ENCODE results near the gene ERICH6. TPM values are rescaled to one million over a fixed set of nuclear protein-coding genes. Genes with fewer than 3 reads are reported as not detected.
"Not testable (repeated sequence)": the region's sequence is repeated elsewhere in the genome, so short reads cannot be mapped to it uniquely, and the experiment has no call there.

Gene ERICH6
- total RNA-seq, 4 donors from 2014 or later, result 0.68 TPM; not detected in 3

GRCh38 chr3:150626148-150626930 lies 77.4 kb downstream of the ERICH6 start:
- H3K9me3 ChIP-seq, result no peaks in the 10 kb centered on the region
- peaks cover 51% of the 10 kb centered on the region for H3K36me3 ChIP-seq
- no peak for TF ChIP-seq CTCF (IDR thresholded peaks at IDR 0.05)
- no peaks in the 10 kb centered on the region for H3K4me1 ChIP-seq
- no peak for DNase-seq (ENCODE audit: low spot score in 2 of 2)
- H3K4me3 ChIP-seq, result no peak overlapping the region
- no peak overlapping the region for H3K27ac ChIP-seq
- WGBS, result 92% methylated on average over 2 of the region's 2 CpGs
- H3K27me3 ChIP-seq, result no peaks in the 10 kb centered on the region

GRCh38 chr3:150623945-150624344 lies 79.8 kb downstream of the ERICH6 start:
- Histone ChIP-seq H3K27ac (no peak overlapping the region), H3K4me3 (no peak overlapping the region), H3K9me3 (no peaks in the 10 kb centered on the region), H3K4me1 (no peaks in the 10 kb centered on the region), H3K27me3 (no peaks in the 10 kb centered on the region), H3K36me3 (peaks cover 42% of the 10 kb centered on the region)
- no peak for DNase-seq (ENCODE audit: low spot score in 2 of 2)
- WGBS, result 97% methylated on average over 1 of the region's 1 CpG
- TF ChIP-seq POLR2A (IDR thresholded peaks at IDR 0.05), result no peak
- TF ChIP-seq CTCF (IDR thresholded peaks at IDR 0.05), result no peak
- no peak for TF ChIP-seq EP300 (IDR thresholded peaks at IDR 0.05)

GRCh38 chr3:150622955-150623354 lies 80.8 kb downstream of the ERICH6 start:
- H3K36me3 ChIP-seq, result peaks cover 32% of the 10 kb centered on the region
- not testable (repeated sequence) for H3K4me1 ChIP-seq; H3K27me3 ChIP-seq; H3K27ac ChIP-seq; H3K9me3 ChIP-seq; DNase-seq (ENCODE audit: low spot score in 2 of 2); H3K4me3 ChIP-seq

- no peak overlapping the region for H3K27ac ChIP-seq
- no peak for DNase-seq (ENCODE audit: low spot score in 2 of 2)
- no peaks in the 10 kb centered on the region for H3K4me1 ChIP-seq
- WGBS, result 86% methylated on average over 7 of the region's 7 CpGs
- TF ChIP-seq POLR2A (IDR thresholded peaks at IDR 0.05) (no peak), EP300 (IDR thresholded peaks at IDR 0.05) (no peak), POLR2AphosphoS5 (IDR thresholded peaks at IDR 0.05) (no peak), CTCF (IDR thresholded peaks at IDR 0.05) (no peak)
- H3K27me3 ChIP-seq, result no peaks in the 10 kb centered on the region
- no peak overlapping the region for H3K4me3 ChIP-seq
- peaks cover 4% of the 10 kb centered on the region for H3K36me3 ChIP-seq
- no peaks in the 10 kb centered on the region for H3K9me3 ChIP-seq
Measured at GRCh38 chr3:150620002-150620689, 83.6 kb downstream of the ERICH6 start.

GRCh38 chr3:150613709-150614480 lies 89.8 kb downstream of the ERICH6 start:
- Histone ChIP-seq H3K4me3 (no peak overlapping the region), H3K9me3 (no peaks in the 10 kb centered on the region), H3K4me1 (peaks cover 4% of the 10 kb centered on the region), H3K27me3 (no peaks in the 10 kb centered on the region), H3K36me3 (peaks cover 15% of the 10 kb centered on the region), H3K27ac (no peak overlapping the region)
- TF ChIP-seq POLR2A (IDR thresholded peaks at IDR 0.05), result no peak
- TF ChIP-seq POLR2AphosphoS5 (IDR thresholded peaks at IDR 0.05), result no peak
- TF ChIP-seq EP300 (IDR thresholded peaks at IDR 0.05), result no peak
- TF ChIP-seq CTCF (IDR thresholded peaks at IDR 0.05), result no peak
- no peak for DNase-seq (ENCODE audit: low spot score in 2 of 2)
- WGBS, result 89% methylated on average over 2 of the region's 2 CpGs
